Fibroblast of villous mesenchyme (primary cell): ENCODE results near the gene LYRM4. TPM values are rescaled to one million over a fixed set of nuclear protein-coding genes. Genes with fewer than 3 reads are reported as not detected.

Source experiments
- DNase-seq: peaks from one replicate; pipeline ENCODE4 v3.0.0-alpha.2; 2010; ENCODE audit warnings: low read depth
- H3K4me3 ChIP-seq: 2 replicates; pipeline ENCODE4 v1.5.1; 2011; ENCODE audit warnings: low read depth, mild to moderate bottlenecking, low read length
- total RNA-seq: library from RNA; depleted of rRNA; stranded (reverse); fragments of >200 nt; gene quantifications from 2 replicates; pipeline ENCODE4 v1.2.3, GENCODE V29; 2012
- TF ChIP-seq, protein P1 (sequence below): IDR thresholded peaks from 2 replicates; pipeline ENCODE4 v1.5.1; 2012; ENCODE audit warnings: low read depth, mild to moderate bottlenecking, low read length; ENCODE audit not compliant: insufficient read depth

The LYRM4 gene
- total RNA-seq, 1 donor, result 13.4 TPM

DNA sequence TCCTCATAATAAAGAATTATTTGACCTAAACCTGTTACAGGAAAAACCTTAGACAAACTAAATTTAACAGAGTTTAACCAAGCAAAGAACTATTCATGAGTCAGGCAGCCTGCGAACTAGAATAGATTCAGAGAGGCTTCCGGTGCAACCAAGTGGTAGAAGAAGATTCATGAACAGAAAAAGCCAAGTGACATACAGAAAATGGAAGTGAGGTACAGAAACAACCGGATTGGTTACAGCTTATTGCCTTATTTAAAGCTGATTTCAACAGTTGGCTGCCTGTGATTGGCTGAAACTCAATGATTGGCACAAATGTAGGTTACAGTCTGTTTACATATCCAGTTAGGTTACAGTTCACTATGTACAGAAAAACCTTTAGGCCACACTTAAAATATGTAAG lies 165.5 kb downstream of the LYRM4 start:
- H3K4me3 ChIP-seq, result no peak overlapping the region
- no peak for DNase-seq
- TF ChIP-seq, protein P1, sequence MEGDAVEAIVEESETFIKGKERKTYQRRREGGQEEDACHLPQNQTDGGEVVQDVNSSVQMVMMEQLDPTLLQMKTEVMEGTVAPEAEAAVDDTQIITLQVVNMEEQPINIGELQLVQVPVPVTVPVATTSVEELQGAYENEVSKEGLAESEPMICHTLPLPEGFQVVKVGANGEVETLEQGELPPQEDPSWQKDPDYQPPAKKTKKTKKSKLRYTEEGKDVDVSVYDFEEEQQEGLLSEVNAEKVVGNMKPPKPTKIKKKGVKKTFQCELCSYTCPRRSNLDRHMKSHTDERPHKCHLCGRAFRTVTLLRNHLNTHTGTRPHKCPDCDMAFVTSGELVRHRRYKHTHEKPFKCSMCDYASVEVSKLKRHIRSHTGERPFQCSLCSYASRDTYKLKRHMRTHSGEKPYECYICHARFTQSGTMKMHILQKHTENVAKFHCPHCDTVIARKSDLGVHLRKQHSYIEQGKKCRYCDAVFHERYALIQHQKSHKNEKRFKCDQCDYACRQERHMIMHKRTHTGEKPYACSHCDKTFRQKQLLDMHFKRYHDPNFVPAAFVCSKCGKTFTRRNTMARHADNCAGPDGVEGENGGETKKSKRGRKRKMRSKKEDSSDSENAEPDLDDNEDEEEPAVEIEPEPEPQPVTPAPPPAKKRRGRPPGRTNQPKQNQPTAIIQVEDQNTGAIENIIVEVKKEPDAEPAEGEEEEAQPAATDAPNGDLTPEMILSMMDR, result no peak

DNA sequence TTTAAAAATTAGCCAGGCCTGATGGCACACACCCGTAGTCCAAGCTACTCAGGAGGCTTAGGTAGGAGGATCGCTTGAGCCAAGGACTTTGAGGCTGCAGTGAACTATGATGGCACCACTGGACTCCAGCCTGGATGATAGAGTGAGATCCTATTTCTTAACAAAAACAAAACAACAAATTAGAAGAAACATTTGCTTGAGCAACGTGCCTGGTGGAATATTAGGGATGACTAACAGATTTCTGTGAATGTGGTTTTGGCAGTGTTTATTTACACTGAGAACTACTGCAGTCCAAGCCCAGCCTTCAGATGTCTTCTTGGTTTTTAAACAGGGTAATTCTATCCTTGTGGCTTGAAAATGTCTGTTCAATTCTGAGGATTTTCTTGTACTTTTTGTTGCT lies 166.4 kb downstream of the LYRM4 start:
- H3K4me3 ChIP-seq, result no peak overlapping the region
- TF ChIP-seq, protein P1, result no peak
- DNase-seq, result peak; percentile 92

DNA sequence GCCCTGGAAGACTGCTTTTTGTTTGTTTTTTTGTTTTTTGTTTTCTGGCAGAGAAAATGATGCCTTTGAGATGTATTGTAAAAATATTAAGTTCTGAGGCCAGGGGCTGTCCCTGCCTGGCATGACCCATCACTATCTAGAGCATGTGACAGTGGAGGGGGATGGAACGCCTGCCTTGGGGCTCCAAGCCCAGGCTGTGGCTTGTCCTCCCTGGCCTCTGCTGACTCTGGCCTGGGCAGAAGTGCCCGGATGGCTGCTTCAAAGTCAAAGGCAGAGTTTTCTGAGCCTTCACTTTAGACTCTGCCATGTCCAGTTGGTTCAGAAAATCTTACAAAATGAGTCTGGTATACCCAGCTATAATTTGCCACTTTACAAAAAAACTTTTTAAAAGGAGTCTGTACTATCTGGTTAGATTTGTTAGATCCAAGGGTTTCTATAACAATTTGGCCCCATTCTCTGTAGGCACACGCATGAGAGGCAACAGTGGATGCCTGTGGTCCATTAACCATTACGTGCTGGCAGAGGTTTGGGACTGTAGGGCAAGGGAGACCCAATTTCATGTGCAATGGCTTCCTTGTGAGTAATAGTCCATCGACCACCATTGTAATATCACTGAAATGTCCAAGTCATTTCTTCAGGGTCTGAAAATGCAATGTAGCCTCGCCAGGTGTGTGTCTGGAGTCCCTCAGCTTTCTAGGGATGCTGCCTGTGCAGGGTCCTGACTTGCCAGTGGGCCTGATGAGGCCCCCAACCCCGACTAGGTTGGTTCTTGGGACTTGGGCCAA lies 167.3 kb downstream of the LYRM4 start:
- no peak overlapping the region for H3K4me3 ChIP-seq
- TF ChIP-seq, protein P1, result no peak
- DNase-seq, result no peak

DNA sequence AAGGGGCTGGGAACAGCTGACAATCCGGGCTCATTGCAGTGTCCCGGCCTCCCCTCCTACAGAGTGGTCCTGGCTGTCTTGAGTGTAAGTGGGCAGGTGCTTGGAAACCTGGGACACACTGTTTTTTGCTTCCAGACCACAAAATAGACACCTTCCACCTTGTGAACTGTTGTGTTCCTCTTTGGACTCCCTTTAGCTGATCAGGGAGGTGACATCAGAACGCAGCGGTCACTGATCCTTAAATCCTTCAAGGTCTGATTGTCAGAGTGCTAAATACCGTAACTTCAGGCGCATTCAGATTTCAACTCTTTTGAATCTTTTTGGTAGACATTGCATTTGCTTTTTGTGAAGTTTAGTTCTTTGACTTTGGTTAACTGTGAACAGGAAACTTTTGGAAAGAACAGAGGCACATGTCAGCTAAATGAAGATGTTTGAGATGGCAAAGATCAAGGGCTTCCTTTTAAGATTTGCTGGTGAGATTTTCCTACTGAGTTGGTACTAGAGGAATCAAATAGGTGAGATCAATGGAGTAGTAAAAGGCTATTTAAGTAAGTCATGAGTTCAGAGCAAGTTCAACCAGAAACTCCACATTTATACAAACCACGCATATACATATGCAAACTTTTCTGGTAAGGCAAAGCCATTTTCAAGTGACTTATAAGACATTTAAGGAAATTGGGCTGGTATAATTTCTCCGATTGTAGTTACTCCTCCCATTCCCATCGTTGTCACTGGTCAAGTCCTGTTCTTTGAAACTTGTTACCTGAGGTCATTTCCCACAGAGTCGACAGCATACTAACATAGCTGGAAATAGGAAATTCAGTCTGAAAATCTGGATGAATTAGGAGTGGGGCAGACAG lies 169.3 kb downstream of the LYRM4 start:
- no peak for DNase-seq
- no peak overlapping the region for H3K4me3 ChIP-seq
- TF ChIP-seq, protein P1, result no peak

DNA sequence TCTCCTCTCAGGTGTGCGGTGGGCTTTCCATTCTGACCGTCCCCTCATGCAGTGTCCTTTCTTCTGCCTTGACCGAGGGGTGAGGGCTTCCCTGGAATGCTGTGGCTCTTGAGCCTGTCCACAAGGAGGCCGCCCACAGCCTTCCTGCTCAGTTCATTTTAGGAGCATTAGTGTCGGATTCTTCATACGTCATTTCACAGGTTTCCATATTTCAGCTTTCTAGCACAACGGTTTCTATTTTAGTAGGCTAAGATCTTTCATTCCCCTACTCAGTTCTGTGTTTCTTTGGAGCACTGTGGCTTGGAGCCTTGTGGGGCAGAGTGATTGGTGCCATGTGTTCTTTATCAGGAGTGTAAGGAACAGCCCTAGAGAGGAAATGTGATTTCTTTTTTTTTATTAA lies 170.1 kb downstream of the LYRM4 start:
- no peak overlapping the region for H3K4me3 ChIP-seq
- no peak for DNase-seq
- TF ChIP-seq, protein P1, result no peak

DNA sequence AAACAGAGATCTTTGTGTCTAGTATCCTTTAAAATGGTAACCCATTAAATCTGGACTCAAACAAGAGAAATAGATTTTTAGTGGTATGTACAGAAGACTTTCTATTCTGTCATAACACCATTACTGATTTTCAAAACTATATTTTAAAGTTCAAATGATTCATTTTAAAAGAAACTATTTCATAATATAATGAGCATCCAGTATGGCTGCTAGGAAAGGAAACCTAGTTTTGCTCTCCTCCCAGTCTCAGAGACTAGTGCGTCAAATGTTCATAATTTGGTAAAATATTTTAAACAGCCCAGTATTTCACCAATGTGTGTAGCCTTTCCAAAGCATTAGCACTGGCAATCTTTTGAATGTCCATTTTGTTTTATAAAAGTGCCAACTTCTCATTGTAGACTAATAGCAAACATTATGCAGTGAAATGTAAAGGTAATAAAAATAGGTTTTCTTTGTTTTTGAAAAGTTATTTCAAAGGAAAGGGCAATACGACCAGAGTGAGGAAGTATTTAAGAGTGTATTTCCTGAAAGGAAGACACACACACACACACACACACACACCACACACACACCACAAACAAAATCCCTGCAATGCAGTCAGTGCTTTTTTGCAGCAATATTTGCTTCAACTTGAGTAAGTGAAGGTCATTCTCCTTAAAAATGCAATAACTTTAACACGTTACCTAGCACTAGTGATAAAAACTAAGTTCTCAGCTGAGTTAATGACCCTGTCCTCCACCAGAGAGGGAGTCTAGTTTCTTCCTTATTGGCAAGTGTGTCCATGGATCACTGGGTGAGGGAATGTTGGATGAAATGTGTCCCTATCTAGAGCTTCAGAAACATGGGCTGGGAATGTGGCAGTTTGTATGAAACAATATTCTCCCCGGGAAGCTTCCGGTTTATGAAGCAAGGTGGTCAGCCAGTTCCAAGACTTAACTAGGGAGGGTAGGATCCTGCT lies 171.0 kb downstream of the LYRM4 start:
- no peak for DNase-seq
- TF ChIP-seq, protein P1, result no peak
- no peak overlapping the region for H3K4me3 ChIP-seq
